Hippocampal formation (tissue), 2 donors: ENCODE data around the gene MBP.

Source experiments
- DNase-seq, 2 donors: peaks; one replicate each; lab custom pipeline; 2025; lab: John Stamatoyannopoulos, UW

MBP gene

GRCh38 chr18:77132369-77133050 lies at the start of gene MBP:
TSS of gene MBP (minus strand) at chr18:77132783. CDS start at chr18:77105261, 27,522 bp downstream.
- DNase-seq: no peak

DNA sequence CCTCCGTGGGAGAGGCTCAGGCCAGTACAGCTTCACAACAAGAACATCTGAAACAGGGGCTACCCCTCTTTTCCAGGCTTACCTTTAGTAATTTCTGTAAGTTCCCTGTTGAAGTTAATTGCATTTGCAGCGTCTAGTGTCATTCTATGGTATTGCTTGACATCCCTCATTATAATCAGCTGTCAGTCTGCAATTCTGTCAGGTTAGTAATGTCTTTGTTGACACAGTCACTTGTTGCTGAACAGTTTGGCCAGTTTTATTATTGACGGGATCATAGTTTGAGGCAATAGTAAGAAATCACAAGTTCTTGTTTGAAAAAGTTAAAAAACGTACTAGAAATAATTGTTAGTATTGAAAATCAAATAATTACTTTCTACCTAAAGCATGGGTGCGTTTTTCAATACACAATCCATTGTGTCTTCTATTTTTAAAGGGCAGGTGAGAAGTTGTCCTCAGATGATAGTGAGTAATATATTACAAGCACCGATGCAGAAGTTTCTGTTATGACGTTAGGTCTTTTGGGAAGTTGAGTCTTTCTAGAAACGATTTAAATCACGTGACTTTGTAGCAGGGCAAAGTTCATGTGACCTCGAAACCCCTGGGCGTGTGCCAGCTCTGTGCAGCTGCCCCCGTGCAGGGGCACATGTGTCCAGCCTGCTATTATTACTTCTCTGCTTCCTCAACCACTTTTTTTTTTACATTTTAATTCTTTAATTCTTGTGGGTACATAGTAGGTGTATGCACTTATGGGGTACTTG lies 49.5 kb upstream of the MBP start:
- no peak for DNase-seq

- DNase-seq: no peak
Observed at GRCh38 chr18:77178559-77178958, 46.0 kb upstream of the MBP start.

GRCh38 chr18:77177009-77177408 lies 44.4 kb upstream of the MBP start:
- DNase-seq: no peak

- DNase-seq: no peak
Observed at GRCh38 chr18:77173275-77174030, 40.9 kb upstream of the MBP start.

DNA sequence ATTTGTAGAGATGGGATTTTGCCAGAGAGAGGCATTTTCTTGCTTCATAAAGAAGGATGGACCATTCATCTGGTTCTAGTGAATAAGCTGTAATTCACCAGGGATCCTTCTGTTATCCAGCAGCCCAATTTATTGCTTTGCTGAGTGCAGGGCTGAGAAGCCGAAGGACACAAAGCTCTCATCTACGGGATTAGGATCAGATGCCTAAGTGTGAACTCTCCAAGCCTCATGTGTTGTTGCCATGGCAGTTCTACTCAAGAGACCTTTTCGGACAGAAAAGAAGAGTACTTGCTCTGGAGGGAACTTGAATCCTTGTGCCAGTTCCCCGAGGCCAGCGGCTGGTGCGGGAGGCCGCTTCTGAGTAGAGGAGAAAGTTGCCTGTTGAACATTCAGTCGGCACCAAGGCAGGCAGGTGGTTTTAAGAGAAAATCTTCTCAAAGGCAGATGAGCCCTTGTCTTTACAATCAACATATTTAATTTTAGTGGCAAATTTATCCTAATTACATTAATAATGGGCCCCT lies 38.4 kb upstream of the MBP start:
- DNase-seq: no peak

- no peak for DNase-seq
Observed at GRCh38 chr18:77168811-77169311, 36.3 kb upstream of the MBP start.

DNA sequence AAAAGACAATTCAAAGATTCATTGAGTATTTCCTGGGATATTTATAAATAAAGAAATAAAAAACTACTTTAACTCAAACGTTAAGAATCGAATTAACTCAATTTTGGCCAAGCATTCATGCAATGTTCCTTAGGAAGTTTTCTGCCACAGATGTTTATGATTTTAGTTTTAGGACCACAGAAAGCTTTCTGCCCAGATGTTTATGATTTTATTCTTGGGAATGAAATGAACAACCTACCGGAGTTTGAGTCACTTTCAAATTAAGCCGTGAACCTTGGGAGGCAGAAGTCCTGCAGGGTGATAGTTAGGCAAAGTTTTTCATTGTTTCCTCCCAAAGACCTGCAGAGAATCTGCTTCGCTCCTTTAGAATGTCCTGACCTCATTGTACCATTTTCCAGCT lies 34.7 kb upstream of the MBP start:
- DNase-seq: no peak

DNA sequence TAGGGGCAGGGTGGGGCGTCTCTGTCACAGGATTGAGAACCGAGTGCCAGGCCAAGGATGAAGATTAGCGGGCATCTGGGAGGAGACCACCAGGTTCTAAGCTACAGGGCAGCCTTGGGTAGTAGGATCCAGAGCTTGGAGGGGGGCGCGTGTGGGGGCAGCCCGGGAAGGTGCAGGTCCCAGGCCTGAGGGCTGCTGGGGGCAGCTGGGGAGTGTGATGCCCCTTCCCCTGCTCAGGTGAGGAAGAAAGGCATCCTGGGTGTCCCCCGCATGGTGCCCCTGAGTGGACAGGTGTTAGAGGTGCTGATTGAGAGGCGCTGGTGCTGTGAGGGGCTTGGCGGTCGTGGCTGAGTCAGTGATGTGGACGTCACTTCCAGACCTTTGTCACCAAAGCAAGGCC lies 33.9 kb upstream of the MBP start:
- DNase-seq: no peak

GRCh38 chr18:77165503-77166188 lies 33.1 kb upstream of the MBP start:
- no peak for DNase-seq

DNA sequence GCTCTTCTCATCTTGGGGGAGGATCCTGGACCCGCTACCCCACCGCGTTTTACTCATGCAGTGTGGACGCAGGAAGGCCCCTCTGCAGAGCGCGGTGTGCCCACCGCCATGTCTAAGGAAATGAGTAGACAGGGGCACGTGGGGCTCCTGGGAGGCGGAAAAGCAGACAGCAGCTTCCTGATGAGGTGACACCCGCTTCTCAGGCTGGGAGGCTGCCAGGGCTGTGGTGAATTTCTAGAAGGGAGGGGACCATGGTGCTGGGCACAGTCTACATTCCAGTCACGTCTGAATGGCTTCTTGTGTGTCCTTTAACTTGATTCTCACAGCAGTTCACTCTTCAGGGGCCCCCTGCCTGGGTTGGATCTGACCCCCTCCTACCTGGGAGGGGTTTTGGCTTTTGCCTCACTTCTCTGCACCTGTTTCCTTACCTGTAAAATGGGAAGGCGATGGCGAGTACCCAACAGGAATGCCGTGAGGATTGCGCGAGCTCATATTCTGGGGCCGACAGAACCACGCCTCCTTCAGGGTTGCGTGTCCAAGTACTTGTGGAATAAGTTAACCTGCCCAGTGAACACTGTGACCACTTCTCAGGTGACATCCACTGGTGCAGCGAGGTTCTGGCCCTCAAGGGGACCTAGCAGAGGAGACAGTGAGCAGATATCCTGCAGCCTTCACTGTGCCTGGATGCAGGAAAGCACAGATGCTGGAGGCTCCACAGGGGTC lies 32.3 kb upstream of the MBP start:
- DNase-seq: no peak

GRCh38 chr18:77164026-77164425 lies 31.4 kb upstream of the MBP start:
- no peak for DNase-seq

- DNase-seq: no peak
Observed at GRCh38 chr18:77162580-77162979, 30.0 kb upstream of the MBP start.

GRCh38 chr18:77161961-77162360 lies 29.4 kb upstream of the MBP start:
- DNase-seq: no peak

DNA sequence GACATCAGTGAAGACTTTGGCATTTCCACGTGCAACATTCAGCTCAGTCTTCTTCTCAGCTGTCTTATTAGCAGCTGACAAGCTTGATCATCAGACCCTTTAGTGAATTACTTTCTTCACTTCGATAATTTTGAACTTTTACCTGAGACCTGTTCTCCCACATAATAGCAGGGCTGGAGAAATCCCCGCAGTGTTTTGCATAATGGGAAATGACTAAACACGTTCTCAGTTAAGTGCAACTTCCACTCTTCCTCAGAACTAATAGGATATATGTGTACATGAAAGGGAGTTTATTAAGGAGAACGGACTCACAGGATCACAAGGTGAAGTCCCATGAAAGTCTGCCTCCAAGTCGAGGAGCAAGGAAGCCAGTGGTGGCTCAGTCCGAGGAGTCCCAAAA lies 28.8 kb upstream of the MBP start:
- DNase-seq: no peak

DNA sequence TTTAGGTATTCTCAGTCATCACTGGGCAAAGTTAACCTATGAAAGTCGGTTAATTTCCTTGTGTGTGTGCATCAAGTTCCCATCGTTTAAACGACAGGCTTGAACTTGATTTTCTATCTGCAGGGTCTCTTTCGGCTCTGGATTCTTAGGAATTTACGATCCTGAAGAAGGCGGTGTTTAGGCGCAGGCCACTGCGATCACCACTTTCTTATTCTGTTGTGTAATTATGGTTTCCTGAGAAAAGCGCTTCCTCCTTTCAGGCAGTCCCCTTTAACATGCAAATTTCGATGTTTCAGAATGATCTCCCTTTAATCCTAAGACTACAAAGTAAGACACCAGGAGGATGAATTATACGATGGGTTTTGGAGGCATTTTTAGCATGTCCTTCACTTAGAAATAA lies 27.9 kb upstream of the MBP start:
- no peak for DNase-seq

GRCh38 chr18:77157312-77157711 lies 24.7 kb upstream of the MBP start:
- DNase-seq: no peak

DNA sequence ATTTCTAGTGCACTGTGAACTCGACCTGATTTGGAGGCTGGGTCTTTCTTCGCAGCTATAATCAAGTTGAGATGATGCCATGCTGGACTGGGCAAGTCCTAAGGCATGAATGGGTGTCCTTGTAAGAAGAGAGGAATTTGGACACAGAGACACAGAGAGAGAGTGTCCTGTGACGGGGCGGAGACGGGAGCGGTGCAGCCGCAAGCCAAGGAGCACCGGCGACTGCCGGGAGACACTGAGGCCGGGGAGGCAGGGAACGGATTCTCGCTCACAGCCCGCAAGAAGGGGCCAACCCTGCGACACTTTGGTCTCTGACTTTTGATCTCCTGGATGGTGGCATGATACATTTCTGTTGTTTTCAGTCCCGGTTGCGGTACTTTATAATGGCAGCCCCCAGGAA lies 22.4 kb upstream of the MBP start:
- no peak for DNase-seq

GRCh38 chr18:77153404-77153803 lies 20.8 kb upstream of the MBP start:
- no peak for DNase-seq

GRCh38 chr18:77151772-77152520 lies 19.4 kb upstream of the MBP start:
- DNase-seq: no peak
